ENCODE measurements around the gene RAMP2.

DNA sequence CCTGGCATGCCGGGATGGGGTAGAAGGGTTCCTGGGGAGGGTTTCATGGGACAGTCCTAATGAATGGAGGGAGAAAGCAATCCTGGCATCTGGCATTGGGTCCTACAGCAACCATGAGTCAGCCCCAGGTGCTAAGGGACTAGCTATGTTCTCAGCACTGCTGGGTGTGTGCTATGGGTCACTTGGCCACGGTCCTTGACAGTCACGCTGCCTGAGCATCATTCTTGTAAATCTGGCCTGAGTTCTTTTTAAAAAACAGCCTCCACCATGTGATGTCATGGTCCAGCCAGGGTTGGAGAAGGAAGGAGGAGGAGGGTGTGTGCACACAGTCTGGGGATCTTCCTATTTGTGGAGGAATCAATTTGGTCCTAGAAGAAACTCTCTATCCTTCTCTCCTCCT is 6.2 kb upstream of the RAMP2 start:
- TF ChIP-seq MAZ (IDR thresholded peaks at IDR 0.05; ENCODE audit: borderline replicate concordance, low read depth, low read length) = no peak
- TF ChIP-seq RFX5 (IDR thresholded peaks at IDR 0.05; ENCODE audit: low read depth, low read length) = no peak
- no peak for TF ChIP-seq BHLHE40 (IDR thresholded peaks at IDR 0.05; ENCODE audit: low read depth, low read length)
- no peak for TF ChIP-seq FOS (IDR thresholded peaks at IDR 0.05; ENCODE audit: low read depth, low read length)
- TF ChIP-seq CTCF (conservative IDR thresholded peaks at IDR 0.05; ENCODE audit: low read depth, low read length) = no peak
- TF ChIP-seq MAFK (IDR thresholded peaks at IDR 0.05; ENCODE audit: low read depth, low read length) = no peak
- TF ChIP-seq POLR2A (IDR thresholded peaks at IDR 0.05; ENCODE audit: low read depth, low read length) = no peak
- TF ChIP-seq SMC3 (IDR thresholded peaks at IDR 0.05; ENCODE audit: low read depth, low read length) = no peak
- no peak for TF ChIP-seq CHD1 (IDR thresholded peaks at IDR 0.05; ENCODE audit: low read depth, low read length)
